ENCODE data around the gene RALGAPA2. TPM values are rescaled to one million over a fixed set of nuclear protein-coding genes. Genes with fewer than 3 reads are reported as not detected.

The RALGAPA2 gene
- total RNA-seq, 1 donor from 2014 or later, result 30.3 TPM

DNA sequence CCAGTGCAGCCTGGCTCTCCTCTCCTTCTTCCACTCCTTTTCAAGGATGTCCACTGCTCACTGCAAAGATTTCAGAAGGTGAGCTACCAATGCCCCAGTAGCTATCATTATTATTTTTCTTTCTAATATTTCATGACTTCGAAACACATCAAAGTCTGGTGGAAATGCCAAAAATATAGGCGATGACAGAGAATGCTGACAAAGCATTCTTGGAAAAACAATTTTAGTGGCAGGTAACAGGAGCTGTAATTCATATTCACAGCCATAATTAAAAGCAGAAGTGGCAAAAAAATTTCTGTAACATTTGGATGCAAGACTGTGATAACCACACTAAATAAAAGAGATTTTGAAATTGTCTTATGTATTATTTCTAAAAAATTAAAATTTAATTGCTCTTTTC is 133.6 kb downstream of the RALGAPA2 start:
- H3K9me3 Mint-ChIP-seq (ENCODE audit: unreplicated experiment), result no peaks in the 10 kb centered on the region
- H3K36me3 Mint-ChIP-seq (ENCODE audit: low read depth, unreplicated experiment), result peaks cover 5% of the 10 kb centered on the region
- no peaks in the 10 kb centered on the region for H3K4me1 Mint-ChIP-seq (ENCODE audit: unreplicated experiment)
- TF ChIP-seq, protein P1, sequence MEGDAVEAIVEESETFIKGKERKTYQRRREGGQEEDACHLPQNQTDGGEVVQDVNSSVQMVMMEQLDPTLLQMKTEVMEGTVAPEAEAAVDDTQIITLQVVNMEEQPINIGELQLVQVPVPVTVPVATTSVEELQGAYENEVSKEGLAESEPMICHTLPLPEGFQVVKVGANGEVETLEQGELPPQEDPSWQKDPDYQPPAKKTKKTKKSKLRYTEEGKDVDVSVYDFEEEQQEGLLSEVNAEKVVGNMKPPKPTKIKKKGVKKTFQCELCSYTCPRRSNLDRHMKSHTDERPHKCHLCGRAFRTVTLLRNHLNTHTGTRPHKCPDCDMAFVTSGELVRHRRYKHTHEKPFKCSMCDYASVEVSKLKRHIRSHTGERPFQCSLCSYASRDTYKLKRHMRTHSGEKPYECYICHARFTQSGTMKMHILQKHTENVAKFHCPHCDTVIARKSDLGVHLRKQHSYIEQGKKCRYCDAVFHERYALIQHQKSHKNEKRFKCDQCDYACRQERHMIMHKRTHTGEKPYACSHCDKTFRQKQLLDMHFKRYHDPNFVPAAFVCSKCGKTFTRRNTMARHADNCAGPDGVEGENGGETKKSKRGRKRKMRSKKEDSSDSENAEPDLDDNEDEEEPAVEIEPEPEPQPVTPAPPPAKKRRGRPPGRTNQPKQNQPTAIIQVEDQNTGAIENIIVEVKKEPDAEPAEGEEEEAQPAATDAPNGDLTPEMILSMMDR (IDR thresholded peaks at IDR 0.05; ENCODE audit: unreplicated experiment), result no peak
- no peak for DNase-seq (ENCODE audit: low spot score)
- H3K27me3 Mint-ChIP-seq (ENCODE audit: unreplicated experiment), result no peaks in the 10 kb centered on the region
- H3K27ac Mint-ChIP-seq (ENCODE audit: unreplicated experiment), result no peak overlapping the region
- no peak overlapping the region for H3K4me3 Mint-ChIP-seq (ENCODE audit: unreplicated experiment)

DNA sequence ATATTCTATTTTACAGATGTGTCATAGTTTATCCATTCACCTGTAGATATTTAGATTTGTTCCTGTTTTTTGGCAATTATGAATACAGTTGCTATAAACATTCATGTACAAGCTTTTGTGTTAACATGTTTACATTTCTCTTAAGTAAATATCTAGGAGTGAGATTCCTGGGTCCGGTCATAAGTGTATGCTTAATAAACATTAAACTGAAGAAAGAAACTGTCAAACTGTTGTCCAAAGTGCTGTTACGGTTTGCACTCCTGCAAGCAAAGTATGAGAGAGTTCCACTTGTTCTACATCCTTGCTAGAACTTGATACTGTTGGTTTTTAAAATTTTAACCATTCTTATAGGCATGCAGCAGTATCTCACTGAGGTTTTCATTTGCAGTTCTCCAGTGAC is 138.6 kb downstream of the RALGAPA2 start:
- no peak overlapping the region for H3K4me3 Mint-ChIP-seq (ENCODE audit: unreplicated experiment)
- TF ChIP-seq, protein P1 (IDR thresholded peaks at IDR 0.05; ENCODE audit: unreplicated experiment), result no peak
- H3K27ac Mint-ChIP-seq (ENCODE audit: unreplicated experiment), result no peak overlapping the region
- DNase-seq (ENCODE audit: low spot score), result no peak
- H3K9me3 Mint-ChIP-seq (ENCODE audit: unreplicated experiment), result no peaks in the 10 kb centered on the region
- no peaks in the 10 kb centered on the region for H3K36me3 Mint-ChIP-seq (ENCODE audit: low read depth, unreplicated experiment)
- no peaks in the 10 kb centered on the region for H3K27me3 Mint-ChIP-seq (ENCODE audit: unreplicated experiment)
- H3K4me1 Mint-ChIP-seq (ENCODE audit: unreplicated experiment), result no peaks in the 10 kb centered on the region

DNA sequence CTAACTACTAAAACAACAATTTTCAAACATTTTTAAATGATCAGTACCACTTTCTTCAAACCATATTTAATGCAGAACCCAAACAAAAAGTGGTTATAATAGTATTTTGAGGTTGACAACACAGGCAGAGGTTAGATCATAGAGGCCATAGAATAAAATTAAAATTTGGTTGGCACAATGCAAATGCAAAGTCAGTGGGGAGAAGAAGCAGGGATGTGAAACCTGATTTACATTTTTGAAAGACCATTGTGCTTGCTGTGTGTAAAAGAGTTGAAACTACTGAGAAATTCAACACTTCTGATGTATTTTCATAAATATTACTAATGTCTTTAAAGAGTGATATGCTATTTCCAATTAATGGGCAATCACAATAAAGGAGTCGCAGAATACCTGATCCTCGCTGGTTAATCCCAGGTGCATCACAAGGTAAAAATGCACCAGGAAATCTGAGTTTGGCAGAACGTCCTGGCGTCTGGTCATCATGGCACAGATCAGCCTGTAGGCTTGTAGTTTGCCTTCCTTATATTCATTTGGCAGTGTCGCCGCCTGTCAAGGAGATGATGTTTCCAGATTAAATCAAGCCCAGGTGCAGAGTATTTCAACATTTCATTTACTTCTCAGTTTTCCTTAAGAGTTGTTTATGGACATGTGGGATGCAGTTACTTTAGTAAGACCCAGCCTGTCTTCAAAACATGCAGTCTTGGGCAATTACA is 141.2 kb downstream of the RALGAPA2 start:
- Mint-ChIP-seq H3K4me3 (ENCODE audit: unreplicated experiment) (no peak overlapping the region), H3K27ac (ENCODE audit: unreplicated experiment) (no peak overlapping the region), H3K9me3 (ENCODE audit: unreplicated experiment) (no peaks in the 10 kb centered on the region), H3K4me1 (ENCODE audit: unreplicated experiment) (no peaks in the 10 kb centered on the region), H3K27me3 (ENCODE audit: unreplicated experiment) (no peaks in the 10 kb centered on the region), H3K36me3 (ENCODE audit: low read depth, unreplicated experiment) (no peaks in the 10 kb centered on the region)
- TF ChIP-seq, protein P1 (IDR thresholded peaks at IDR 0.05; ENCODE audit: unreplicated experiment), result no peak
- no peak for DNase-seq (ENCODE audit: low spot score)

DNA sequence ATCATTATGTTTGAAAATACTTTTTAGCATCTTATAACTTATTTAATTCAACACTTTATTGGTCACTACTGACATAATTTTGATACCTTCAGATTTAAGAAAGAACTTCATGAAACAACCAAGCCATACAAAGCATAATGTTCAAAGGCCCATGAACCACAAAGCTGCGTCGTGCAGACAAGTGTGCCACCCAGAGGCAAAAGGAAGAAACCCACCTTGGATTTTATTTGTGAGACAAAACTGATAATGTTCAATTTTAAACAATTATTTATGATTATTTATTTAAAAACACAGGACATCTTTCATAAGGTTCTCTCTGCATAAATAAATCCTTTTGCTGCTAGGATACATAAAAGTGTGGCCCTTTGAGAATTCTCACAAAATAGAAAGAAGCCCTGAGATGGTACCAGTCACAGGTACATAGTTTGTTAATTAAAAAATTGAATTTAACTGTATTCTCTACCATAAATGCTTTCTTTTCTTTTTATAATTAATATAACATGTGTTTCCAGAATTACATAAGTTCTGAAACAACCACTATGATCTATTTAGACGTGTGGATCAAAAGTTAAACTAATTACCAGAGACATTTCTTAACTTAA is 143.7 kb downstream of the RALGAPA2 start:
- H3K36me3 Mint-ChIP-seq (ENCODE audit: low read depth, unreplicated experiment), result no peaks in the 10 kb centered on the region
- TF ChIP-seq, protein P1 (IDR thresholded peaks at IDR 0.05; ENCODE audit: unreplicated experiment), result peak; percentile 85
- H3K9me3 Mint-ChIP-seq (ENCODE audit: unreplicated experiment), result no peaks in the 10 kb centered on the region
- no peak overlapping the region for H3K27ac Mint-ChIP-seq (ENCODE audit: unreplicated experiment)
- H3K4me3 Mint-ChIP-seq (ENCODE audit: unreplicated experiment), result no peak overlapping the region
- H3K27me3 Mint-ChIP-seq (ENCODE audit: unreplicated experiment), result no peaks in the 10 kb centered on the region
- peak; percentile 25 for DNase-seq (ENCODE audit: low spot score)
- H3K4me1 Mint-ChIP-seq (ENCODE audit: unreplicated experiment), result no peaks in the 10 kb centered on the region

DNA sequence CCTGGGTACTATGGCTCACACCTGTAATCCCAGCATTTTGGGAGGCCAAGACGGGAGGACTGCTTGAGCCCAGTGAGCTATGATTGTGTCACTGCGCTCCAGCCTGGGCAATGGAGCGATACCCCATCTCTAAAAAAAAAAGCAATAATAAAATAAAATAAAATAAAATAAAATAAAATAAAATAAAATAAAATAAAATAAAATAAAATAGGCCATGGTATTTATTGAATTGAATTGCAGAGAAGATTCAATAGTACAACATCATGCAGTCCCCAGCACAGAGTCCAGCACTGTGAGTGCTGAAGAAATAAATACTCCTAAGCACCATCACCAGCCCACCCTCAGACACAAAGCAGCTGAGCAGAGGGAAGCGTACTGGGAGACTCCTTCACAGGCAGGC is 144.7 kb downstream of the RALGAPA2 start:
- Mint-ChIP-seq H3K4me3 (ENCODE audit: unreplicated experiment) (no peak overlapping the region), H3K27me3 (ENCODE audit: unreplicated experiment) (no peaks in the 10 kb centered on the region), H3K9me3 (ENCODE audit: unreplicated experiment) (no peaks in the 10 kb centered on the region), H3K4me1 (ENCODE audit: unreplicated experiment) (no peaks in the 10 kb centered on the region), H3K27ac (ENCODE audit: unreplicated experiment) (no peak overlapping the region), H3K36me3 (ENCODE audit: low read depth, unreplicated experiment) (no peaks in the 10 kb centered on the region)
- TF ChIP-seq, protein P1 (IDR thresholded peaks at IDR 0.05; ENCODE audit: unreplicated experiment), result no peak
- no peak for DNase-seq (ENCODE audit: low spot score)
